ENCODE measurements around the gene PTPRD.

Gene PTPRD

GRCh38 chr9:8864545-8864896 lies 1748.3 kb downstream of the PTPRD start:
- H3K4me3 ChIP-seq (ENCODE audit: low read depth, low read length) = no peak overlapping the region
- CTCF ChIA-PET = no interaction called here

GRCh38 chr9:8863886-8864544 lies 1748.8 kb downstream of the PTPRD start:
- TF ChIP-seq, protein P1, sequence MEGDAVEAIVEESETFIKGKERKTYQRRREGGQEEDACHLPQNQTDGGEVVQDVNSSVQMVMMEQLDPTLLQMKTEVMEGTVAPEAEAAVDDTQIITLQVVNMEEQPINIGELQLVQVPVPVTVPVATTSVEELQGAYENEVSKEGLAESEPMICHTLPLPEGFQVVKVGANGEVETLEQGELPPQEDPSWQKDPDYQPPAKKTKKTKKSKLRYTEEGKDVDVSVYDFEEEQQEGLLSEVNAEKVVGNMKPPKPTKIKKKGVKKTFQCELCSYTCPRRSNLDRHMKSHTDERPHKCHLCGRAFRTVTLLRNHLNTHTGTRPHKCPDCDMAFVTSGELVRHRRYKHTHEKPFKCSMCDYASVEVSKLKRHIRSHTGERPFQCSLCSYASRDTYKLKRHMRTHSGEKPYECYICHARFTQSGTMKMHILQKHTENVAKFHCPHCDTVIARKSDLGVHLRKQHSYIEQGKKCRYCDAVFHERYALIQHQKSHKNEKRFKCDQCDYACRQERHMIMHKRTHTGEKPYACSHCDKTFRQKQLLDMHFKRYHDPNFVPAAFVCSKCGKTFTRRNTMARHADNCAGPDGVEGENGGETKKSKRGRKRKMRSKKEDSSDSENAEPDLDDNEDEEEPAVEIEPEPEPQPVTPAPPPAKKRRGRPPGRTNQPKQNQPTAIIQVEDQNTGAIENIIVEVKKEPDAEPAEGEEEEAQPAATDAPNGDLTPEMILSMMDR (IDR thresholded peaks at IDR 0.05; ENCODE audit: insufficient read depth, low read length, missing control alignments) = no peak
- no peak for DNase-seq (ENCODE audit: low read depth, low spot score)

More at GRCh38 chr9:8864545-8864896, 1748.3 kb downstream of the PTPRD start:
- DNase-seq (ENCODE audit: low read depth, low spot score) = no peak
- POLR2A ChIA-PET = no interaction called here
- TF ChIP-seq, protein P1 (IDR thresholded peaks at IDR 0.05; ENCODE audit: insufficient read depth, low read length, missing control alignments) = no peak

GRCh38 chr9:8863069-8863468 lies 1749.7 kb downstream of the PTPRD start:
- CTCF ChIA-PET = no interaction called here
- DNase-seq (ENCODE audit: low read depth, low spot score) = no peak
- TF ChIP-seq, protein P1 (IDR thresholded peaks at IDR 0.05; ENCODE audit: insufficient read depth, low read length, missing control alignments) = no peak
- POLR2A ChIA-PET = no interaction called here
- H3K4me3 ChIP-seq (ENCODE audit: low read depth, low read length) = no peak overlapping the region

More at GRCh38 chr9:8863886-8864544, 1748.8 kb downstream of the PTPRD start:
- POLR2A ChIA-PET = no interaction called here
- H3K4me3 ChIP-seq (ENCODE audit: low read depth, low read length) = no peak overlapping the region
- CTCF ChIA-PET = no interaction called here

DNA sequence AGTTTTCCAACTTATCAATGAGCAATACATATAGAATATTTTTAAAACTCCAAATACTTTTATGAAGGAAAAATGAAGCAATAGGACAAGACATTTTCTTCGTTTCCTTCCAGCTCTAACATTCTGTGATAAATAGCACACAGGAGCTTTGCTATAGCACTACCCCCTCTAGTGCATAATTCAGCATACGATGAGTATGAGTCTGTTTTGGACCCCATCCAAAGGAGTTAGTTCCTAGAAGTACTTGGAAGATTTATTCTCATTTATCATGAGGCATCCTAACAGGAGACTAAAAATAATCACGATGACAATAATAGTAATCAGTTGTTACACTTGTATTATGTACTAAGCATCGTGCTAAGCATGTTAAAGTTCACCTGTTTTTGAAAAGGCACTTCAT lies 1751.9 kb downstream of the PTPRD start:
- TF ChIP-seq, protein P1 (IDR thresholded peaks at IDR 0.05; ENCODE audit: insufficient read depth, low read length, missing control alignments) = no peak
- CTCF ChIA-PET = no interaction called here
- POLR2A ChIA-PET = no interaction called here

GRCh38 chr9:8860086-8860485 lies 1752.7 kb downstream of the PTPRD start:
- POLR2A ChIA-PET = no interaction called here
- TF ChIP-seq, protein P1 (IDR thresholded peaks at IDR 0.05; ENCODE audit: insufficient read depth, low read length, missing control alignments) = no peak
- H3K4me3 ChIP-seq (ENCODE audit: low read depth, low read length) = no peak overlapping the region
- no peak for DNase-seq (ENCODE audit: low read depth, low spot score)
- CTCF ChIA-PET = no interaction called here

More for the DNA sequence above, 1751.9 kb downstream of the PTPRD start:
- no peak overlapping the region for H3K4me3 ChIP-seq (ENCODE audit: low read depth, low read length)
- no peak for DNase-seq (ENCODE audit: low read depth, low spot score)

DNA sequence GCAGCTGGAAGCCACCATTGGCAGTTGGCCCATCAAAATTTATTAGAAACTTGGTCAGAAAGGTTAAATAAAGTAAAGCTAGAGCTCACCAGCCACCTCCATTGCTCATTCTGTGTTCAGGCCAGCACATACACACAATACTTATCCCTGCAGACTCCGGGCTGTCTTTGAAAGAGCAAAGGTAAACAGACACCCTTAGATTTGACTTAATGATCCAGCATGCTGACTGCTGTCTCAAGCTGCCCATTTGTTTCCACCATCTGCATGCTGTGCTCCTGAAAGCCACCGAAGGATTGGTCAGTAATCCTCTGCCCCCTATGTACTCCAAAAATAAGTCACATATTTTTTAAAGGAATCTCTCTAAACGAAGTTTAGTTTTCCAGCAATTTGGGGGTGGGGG lies 1753.4 kb downstream of the PTPRD start:
- H3K4me3 ChIP-seq (ENCODE audit: low read depth, low read length) = no peak overlapping the region
- no peak for DNase-seq (ENCODE audit: low read depth, low spot score)
- POLR2A ChIA-PET = no interaction called here
- TF ChIP-seq, protein P1 (IDR thresholded peaks at IDR 0.05; ENCODE audit: insufficient read depth, low read length, missing control alignments) = no peak
- CTCF ChIA-PET = no interaction called here

Measured in AG04449 (cell line).